Astrocyte (in vitro differentiated cells and primary cell): ENCODE measurements around the gene ZNF722. TPM values are rescaled to one million over a fixed set of nuclear protein-coding genes. Genes with fewer than 3 reads are reported as not detected.

ENCODE experiments used
- DNase-seq: peaks from one replicate; pipeline ENCODE4 v3.0.0-alpha.2; 2010; ENCODE audit warnings: low read depth
- FAIRE-seq: peaks from 2 replicates; lab custom pipeline; 2011; peaks lifted over from hg19 to GRCh38; lab: Jason Lieb, UNC
- H2AFZ ChIP-seq: 2 replicates; pipeline ENCODE4 v1.6.0; 2012; ENCODE audit warnings: low read depth, low read length, inconsistent platforms
- H3K27ac ChIP-seq: 2 replicates; pipeline ENCODE4 v1.5.1; 2011; ENCODE audit warnings: low read depth, low read length, inconsistent platforms
- H3K27me3 ChIP-seq: 2 replicates; pipeline ENCODE4 v1.6.0; 2011; ENCODE audit warnings: low read length, inconsistent platforms; ENCODE audit not compliant: insufficient read depth
- H3K36me3 ChIP-seq: 2 replicates; pipeline ENCODE4 v1.5.1; 2011; ENCODE audit warnings: low read length, inconsistent platforms; ENCODE audit not compliant: insufficient read depth
- H3K4me1 ChIP-seq: 2 replicates; pipeline ENCODE4 v1.5.1; 2011; ENCODE audit warnings: low read length, inconsistent platforms; ENCODE audit not compliant: insufficient read depth
- H3K4me2 ChIP-seq: 2 replicates; pipeline ENCODE4 v1.6.0; 2012; ENCODE audit warnings: low read length, inconsistent platforms
- H3K4me3 ChIP-seq: 2 replicates; pipeline ENCODE4 v1.5.1; 2011; ENCODE audit warnings: low read depth, mild to moderate bottlenecking, low read length, inconsistent platforms; ENCODE audit not compliant: insufficient read depth
- H3K79me2 ChIP-seq: 2 replicates; pipeline ENCODE4 v1.6.0; 2012; ENCODE audit warnings: mild to moderate bottlenecking, low read length, inconsistent platforms; ENCODE audit not compliant: insufficient read depth
- H3K9ac ChIP-seq: 2 replicates; pipeline ENCODE4 v1.6.0; 2012; ENCODE audit warnings: mild to moderate bottlenecking, low read length, inconsistent platforms
- H3K9me3 ChIP-seq: 2 replicates; pipeline ENCODE4 v1.5.1; 2012; ENCODE audit warnings: low read depth, mild to moderate bottlenecking, low read length, inconsistent platforms; ENCODE audit not compliant: insufficient read depth
- H4K20me1 ChIP-seq: 2 replicates; pipeline ENCODE4 v1.6.0; 2012; ENCODE audit warnings: low read length, inconsistent platforms; ENCODE audit not compliant: insufficient read depth
- H3K27ac Mint-ChIP-seq: one replicate; pipeline ENCODE4 v1.8.0; 2021; ENCODE audit warnings: mild to moderate bottlenecking, mixed read lengths; ENCODE audit not compliant: unreplicated experiment
- H3K27me3 Mint-ChIP-seq: one replicate; pipeline ENCODE4 v1.8.0; 2021; ENCODE audit warnings: low read depth, mixed read lengths; ENCODE audit not compliant: unreplicated experiment
- H3K36me3 Mint-ChIP-seq: one replicate; pipeline ENCODE4 v1.8.0; 2021; ENCODE audit warnings: low read depth, mixed read lengths; ENCODE audit not compliant: unreplicated experiment
- H3K4me1 Mint-ChIP-seq: one replicate; pipeline ENCODE4 v1.8.0; 2021; ENCODE audit warnings: low read depth, mixed read lengths; ENCODE audit not compliant: unreplicated experiment
- H3K4me3 Mint-ChIP-seq: one replicate; pipeline ENCODE4 v1.8.0; 2021; ENCODE audit warnings: mild to moderate bottlenecking, moderate library complexity, mixed read lengths; ENCODE audit not compliant: unreplicated experiment
- H3K9me3 Mint-ChIP-seq: one replicate; pipeline ENCODE4 v1.8.0; 2021; ENCODE audit warnings: mild to moderate bottlenecking, mixed read lengths; ENCODE audit not compliant: unreplicated experiment
- EZH2 ChIP-seq: IDR thresholded peaks from 2 replicates; pipeline ENCODE4 v1.6.1; 2012; ENCODE audit warnings: mild to moderate bottlenecking, low read length, inconsistent platforms; ENCODE audit not compliant: insufficient read depth
- total RNA-seq: library from RNA; stranded (reverse); gene quantifications from 2 replicates; pipeline ENCODE4 v1.2.1, GENCODE V29; 2021
- TF ChIP-seq, protein P1 (sequence below): IDR thresholded peaks from 2 replicates; pipeline ENCODE4 v1.5.1; 2011; ENCODE audit warnings: low read depth, mild to moderate bottlenecking, inconsistent platforms, low read length, moderate library complexity; ENCODE audit not compliant: insufficient read depth

Gene ZNF722
- total RNA-seq, 1 donor from 2014 or later = not detected

GRCh38 chr7:64046041-64046389 is 47.4 kb downstream of the ZNF722 start:
- H3K4me1 ChIP-seq = no peaks in the 10 kb centered on the region
- H4K20me1 ChIP-seq = no peaks in the 10 kb centered on the region
- H3K9me3 ChIP-seq = peaks cover 21% of the 10 kb centered on the region
- FAIRE-seq = no peak
- H3K4me2 ChIP-seq = no peak overlapping the region
- H3K27ac ChIP-seq = no peak overlapping the region
- no peak overlapping the region for H3K27ac Mint-ChIP-seq
- no peaks in the 10 kb centered on the region for H3K27me3 Mint-ChIP-seq
- H3K4me1 Mint-ChIP-seq = no peaks in the 10 kb centered on the region
- peaks cover 7% of the 10 kb centered on the region for H3K9me3 Mint-ChIP-seq
- no peaks in the 10 kb centered on the region for H3K27me3 ChIP-seq
- TF ChIP-seq, protein P1, sequence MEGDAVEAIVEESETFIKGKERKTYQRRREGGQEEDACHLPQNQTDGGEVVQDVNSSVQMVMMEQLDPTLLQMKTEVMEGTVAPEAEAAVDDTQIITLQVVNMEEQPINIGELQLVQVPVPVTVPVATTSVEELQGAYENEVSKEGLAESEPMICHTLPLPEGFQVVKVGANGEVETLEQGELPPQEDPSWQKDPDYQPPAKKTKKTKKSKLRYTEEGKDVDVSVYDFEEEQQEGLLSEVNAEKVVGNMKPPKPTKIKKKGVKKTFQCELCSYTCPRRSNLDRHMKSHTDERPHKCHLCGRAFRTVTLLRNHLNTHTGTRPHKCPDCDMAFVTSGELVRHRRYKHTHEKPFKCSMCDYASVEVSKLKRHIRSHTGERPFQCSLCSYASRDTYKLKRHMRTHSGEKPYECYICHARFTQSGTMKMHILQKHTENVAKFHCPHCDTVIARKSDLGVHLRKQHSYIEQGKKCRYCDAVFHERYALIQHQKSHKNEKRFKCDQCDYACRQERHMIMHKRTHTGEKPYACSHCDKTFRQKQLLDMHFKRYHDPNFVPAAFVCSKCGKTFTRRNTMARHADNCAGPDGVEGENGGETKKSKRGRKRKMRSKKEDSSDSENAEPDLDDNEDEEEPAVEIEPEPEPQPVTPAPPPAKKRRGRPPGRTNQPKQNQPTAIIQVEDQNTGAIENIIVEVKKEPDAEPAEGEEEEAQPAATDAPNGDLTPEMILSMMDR = no peak
- TF ChIP-seq EZH2 = no peak
- no peak overlapping the region for H3K9ac ChIP-seq
- no peaks in the 10 kb centered on the region for H3K79me2 ChIP-seq
- no peak overlapping the region for H3K4me3 Mint-ChIP-seq
- no peaks in the 10 kb centered on the region for H3K36me3 Mint-ChIP-seq
- H2AFZ ChIP-seq = no peak overlapping the region
- DNase-seq = no peak
- H3K4me3 ChIP-seq = no peak overlapping the region
- H3K36me3 ChIP-seq = no peaks in the 10 kb centered on the region

Other genes with a start within 250 kb of the ZNF722 start
- gene ZNF727, start 46.6 kb downstream of the ZNF722 start, total RNA-seq = not detected in 2 replicates
- gene ZNF735, start 208.4 kb downstream of the ZNF722 start, total RNA-seq = not detected in 2 replicates
- not detected in 2 replicates for gene ZNF679, start 229.6 kb downstream of the ZNF722 start, total RNA-seq